Left lung (tissue), 10 donors: ENCODE measurements around the gene SLC15A4. TPM values are rescaled to one million over a fixed set of nuclear protein-coding genes. Genes with fewer than 3 reads are reported as not detected.

ENCODE experiments used
- ATAC-seq: fragments of 200-7000 bp; cut with Tn5 transposase; one replicate; pipeline ENCODE4 v1.9.1; 2020; ENCODE audit warnings: moderate library complexity
- DNase-seq, 4 donors: peaks; one replicate each; pipeline ENCODE4 v3.0.0-alpha.2; 2013 to 2020
- H3K27ac ChIP-seq, 2 donors: fragments of 200-600 bp; sonication (generic) in 1 of 2; one replicate each; pipeline versions ENCODE4 v1.5.0 to v1.8.0; 2020 to 2021
- H3K27me3 ChIP-seq, 2 donors: fragments of 200-600 bp; sonication (generic) in 1 of 2; one replicate each; pipeline versions ENCODE4 v1.5.0 to v1.8.0; 2020 to 2021
- H3K36me3 ChIP-seq, 2 donors: fragments of 200-600 bp; sonication (generic) in 1 of 2; one replicate each; pipeline versions ENCODE4 v1.5.0 to v1.8.0; 2020 to 2021
- H3K4me1 ChIP-seq, 2 donors: fragments of 200-600 bp; one replicate each; pipeline ENCODE4 v1.8.0; 2021
- H3K4me3 ChIP-seq, 2 donors: fragments of 200-600 bp; sonication (generic) in 1 of 2; one replicate each; pipeline versions ENCODE4 v1.5.0 to v1.8.0; 2020 to 2021; ENCODE audit warnings: mild to moderate bottlenecking in 1 of 2
- H3K9me3 ChIP-seq, 2 donors: fragments of 200-600 bp; sonication (generic) in 1 of 2; one replicate each; pipeline versions ENCODE4 v1.5.0 to v1.8.0; 2020 to 2021
- intact Hi-C, 2 donors: fragments of 100-400 bp; cut with DNase I; formaldehyde crosslinking; loops; one replicate each; pipeline versions ENCODE4 v1.11.2 to v1.14.2; 2022
- polyA plus RNA-seq, 6 donors: library from polyadenylated mRNA; unstranded; fragments of 120-200 nt; gene quantifications; one replicate each; pipeline ENCODE4 v1.2.1, GENCODE V29; 2013; ENCODE audit not compliant: insufficient read length in 6 of 6
- total RNA-seq, 2 donors: library from RNA; stranded (reverse); fragmentation: NEBNext Ultra II Directional; extraction: Animal tissue kit (Norgen Biotek cat#: 25700); gene quantifications; one replicate each; pipeline ENCODE4 v1.2.1, GENCODE V29; 2021
- TF ChIP-seq, protein P1 (sequence below), 2 donors: fragments of 200-600 bp; sonication (generic) in 1 of 2; IDR thresholded peaks; one replicate each; pipeline versions ENCODE4 v1.5.0 to v1.8.0; 2021; ENCODE audit warnings: antibody characterized with exemption in 2 of 2
- donor health status: DM: no; HTN: yes; CAD: no.
- donor health status: DM: no; HTN: no; CAD: no.

The SLC15A4 gene
- total and polyA plus RNA-seq, 8 donors = 26.5 to 38.2 (median 29.3) TPM

GRCh38 chr12:128791395-128792322, 32.1 kb downstream of the SLC15A4 start:
- Histone ChIP-seq H3K4me3 (no peak overlapping the region), H3K27me3 (no peaks in the 10 kb centered on the region), H3K27ac (no peak overlapping the region), H3K9me3 (no peaks in the 10 kb centered on the region), H3K4me1 (peaks cover 0 to 56% of the 10 kb centered on the region in 2 donors), H3K36me3 (peaks cover 0 to 58% of the 10 kb centered on the region in 2 donors)
- no peak for DNase-seq
- ATAC-seq = no peak
- TF ChIP-seq, protein P1, sequence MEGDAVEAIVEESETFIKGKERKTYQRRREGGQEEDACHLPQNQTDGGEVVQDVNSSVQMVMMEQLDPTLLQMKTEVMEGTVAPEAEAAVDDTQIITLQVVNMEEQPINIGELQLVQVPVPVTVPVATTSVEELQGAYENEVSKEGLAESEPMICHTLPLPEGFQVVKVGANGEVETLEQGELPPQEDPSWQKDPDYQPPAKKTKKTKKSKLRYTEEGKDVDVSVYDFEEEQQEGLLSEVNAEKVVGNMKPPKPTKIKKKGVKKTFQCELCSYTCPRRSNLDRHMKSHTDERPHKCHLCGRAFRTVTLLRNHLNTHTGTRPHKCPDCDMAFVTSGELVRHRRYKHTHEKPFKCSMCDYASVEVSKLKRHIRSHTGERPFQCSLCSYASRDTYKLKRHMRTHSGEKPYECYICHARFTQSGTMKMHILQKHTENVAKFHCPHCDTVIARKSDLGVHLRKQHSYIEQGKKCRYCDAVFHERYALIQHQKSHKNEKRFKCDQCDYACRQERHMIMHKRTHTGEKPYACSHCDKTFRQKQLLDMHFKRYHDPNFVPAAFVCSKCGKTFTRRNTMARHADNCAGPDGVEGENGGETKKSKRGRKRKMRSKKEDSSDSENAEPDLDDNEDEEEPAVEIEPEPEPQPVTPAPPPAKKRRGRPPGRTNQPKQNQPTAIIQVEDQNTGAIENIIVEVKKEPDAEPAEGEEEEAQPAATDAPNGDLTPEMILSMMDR (IDR thresholded peaks at IDR 0.05) = no peak
- intact Hi-C loops = no loop called here

DNA sequence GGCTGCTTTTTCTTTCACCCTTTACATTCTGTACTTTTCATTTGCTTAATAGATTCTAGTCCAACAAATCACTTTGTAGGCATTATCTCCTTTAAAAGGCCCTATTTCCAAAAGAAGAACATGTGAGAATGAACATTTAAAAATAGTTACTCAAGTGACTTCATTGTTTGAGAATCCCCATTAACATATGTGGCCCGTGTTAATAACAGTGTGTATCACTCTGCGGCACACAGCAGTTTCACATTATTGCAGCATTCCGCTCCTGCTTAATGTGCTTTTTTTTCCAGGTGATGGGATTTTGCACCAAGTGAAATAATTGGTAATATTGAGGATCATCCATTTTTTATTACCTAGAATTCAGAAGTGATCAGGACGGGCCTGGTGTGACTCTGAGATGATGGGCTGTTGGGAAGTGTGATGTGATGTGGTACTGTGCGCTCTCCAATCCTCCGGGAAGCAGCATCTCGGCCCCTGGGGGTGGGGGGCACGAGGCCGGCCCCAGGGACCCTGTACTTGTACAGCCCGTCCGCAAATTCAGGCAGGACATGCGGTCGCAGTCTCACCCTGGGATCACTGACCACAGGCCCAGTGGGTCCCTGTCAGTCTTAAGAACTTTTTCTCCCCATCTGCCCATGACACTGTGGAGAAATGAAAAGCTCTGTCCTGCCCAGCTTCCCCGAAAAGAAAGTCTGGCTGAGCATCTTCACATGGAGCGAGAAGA, 32.9 kb downstream of the SLC15A4 start:
- ATAC-seq = no peak
- Histone ChIP-seq H3K27me3 (no peaks in the 10 kb centered on the region), H3K9me3 (no peaks in the 10 kb centered on the region), H3K27ac (no peak overlapping the region), H3K4me3 (no peak overlapping the region), H3K36me3 (peaks cover 0 to 51% of the 10 kb centered on the region in 2 donors), H3K4me1 (peaks cover 0 to 51% of the 10 kb centered on the region in 2 donors)
- TF ChIP-seq, protein P1 (IDR thresholded peaks at IDR 0.05) = no peak
- no peak for DNase-seq
- intact Hi-C loops = no loop called here

DNA sequence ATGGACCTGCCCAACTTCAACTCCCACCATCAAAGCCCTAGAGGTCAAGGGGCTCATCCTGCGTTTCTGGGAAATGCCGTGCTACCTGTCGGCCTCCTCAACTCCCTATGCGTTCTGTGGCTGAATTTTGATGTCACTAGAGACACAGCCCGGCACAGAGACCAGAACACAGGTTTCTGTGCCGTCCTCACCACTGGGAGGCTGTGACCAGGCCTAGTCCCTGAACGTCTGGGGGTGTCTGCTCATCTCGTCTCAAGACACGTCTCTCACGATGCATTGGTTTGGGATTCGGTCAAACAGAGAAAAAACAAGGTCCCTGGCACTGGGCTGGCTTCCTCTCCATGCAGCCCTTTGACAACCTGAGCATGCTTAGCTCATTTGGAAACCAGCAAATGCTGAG, 33.5 kb downstream of the SLC15A4 start:
- H3K27me3 ChIP-seq = no peaks in the 10 kb centered on the region
- H3K9me3 ChIP-seq = no peaks in the 10 kb centered on the region
- intact Hi-C loops = no loop called here
- no peak overlapping the region for H3K4me3 ChIP-seq
- TF ChIP-seq, protein P1 (IDR thresholded peaks at IDR 0.05) = no peak
- peaks cover 0 to 45% of the 10 kb centered on the region in 2 donors for H3K4me1 ChIP-seq
- H3K27ac ChIP-seq = no peak overlapping the region
- peaks cover 0 to 46% of the 10 kb centered on the region in 2 donors for H3K36me3 ChIP-seq
- no peak for DNase-seq
- no peak for ATAC-seq

- Histone ChIP-seq H3K4me1 (peaks cover 0 to 38% of the 10 kb centered on the region in 2 donors), H3K27ac (no peak overlapping the region), H3K27me3 (no peaks in the 10 kb centered on the region), H3K9me3 (no peaks in the 10 kb centered on the region), H3K4me3 (no peak overlapping the region), H3K36me3 (peaks cover 0 to 38% of the 10 kb centered on the region in 2 donors)
- intact Hi-C loops = no loop called here
- DNase-seq (no peak), ATAC-seq (peak; percentile 27)
- TF ChIP-seq, protein P1 (IDR thresholded peaks at IDR 0.05) = no peak
These were observed 34.3 kb downstream of the SLC15A4 start for GRCh38 chr12:128789356-128789929.
